H1 (cell line): ENCODE data around the gene NLRC5. TPM values are rescaled to one million over a fixed set of nuclear protein-coding genes. Genes with fewer than 3 reads are reported as not detected.
A peak's percentile ranks its signal among the peaks of the same experiment; 100 is the strongest.

Experiments used
- CTCF ChIA-PET: fragments of 300-600 bp; sonication (Branson Sonifier 250); formaldehyde crosslinking; loops from one replicate; lab custom pipeline; 2021; ENCODE audit not compliant: partially characterized antibody; lab: Charles Lee
- POLR2A ChIA-PET: fragments of 300-600 bp; sonication (Branson Sonifier 250); formaldehyde crosslinking; loops from one replicate; lab custom pipeline; 2021; ENCODE audit warnings: inconsistent platforms; ENCODE audit not compliant: partially characterized antibody; lab: Charles Lee
- DNase-seq, 2 experiments: peaks; one replicate each; pipeline versions ENCODE4 v3.0.0 to v3.0.0-alpha.2; 2010 to 2022; ENCODE audit warnings: low spot score in 2 of 2, low read depth in 1 of 2, mixed read lengths in 1 of 2
- FAIRE-seq: peaks from 2 replicates; lab custom pipeline; 2011; peaks lifted over from hg19 to GRCh38; lab: Jason Lieb, UNC
- H2AFZ ChIP-seq: 2 replicates; pipeline ENCODE4 v1.8.1; 2012; ENCODE audit warnings: low read length, inconsistent platforms
- H2AK5ac ChIP-seq: 2 replicates; pipeline ENCODE4 v1.6.1; 2013; ENCODE audit warnings: low read depth, low read length
- H2BK120ac ChIP-seq: replicated peaks from 2 replicates; pipeline ENCODE3; 2013; ENCODE audit warnings: low read depth, low read length, inconsistent platforms
- H2BK12ac ChIP-seq: 2 replicates; pipeline ENCODE4 v1.6.1; 2013; ENCODE audit warnings: low read depth, low read length
- H2BK15ac ChIP-seq: 2 replicates; pipeline ENCODE4 v1.6.1; 2013; ENCODE audit warnings: low read length
- H2BK20ac ChIP-seq: 2 replicates; pipeline ENCODE4 v1.6.1; 2013; ENCODE audit warnings: low read length
- H2BK5ac ChIP-seq: 2 replicates; pipeline ENCODE4 v1.6.1; 2013; ENCODE audit warnings: low read depth, low read length
- H3K14ac ChIP-seq: 2 replicates; pipeline ENCODE4 v1.6.1; 2013; ENCODE audit warnings: inconsistent platforms; ENCODE audit not compliant: insufficient read length
- H3K18ac ChIP-seq: 2 replicates; pipeline ENCODE4 v1.6.1; 2013; ENCODE audit warnings: low read length; ENCODE audit errors: extremely low read depth
- H3K23ac ChIP-seq: 2 replicates; pipeline ENCODE4 v1.6.1; 2013; ENCODE audit warnings: inconsistent platforms; ENCODE audit not compliant: insufficient read length
- H3K23me2 ChIP-seq: 2 replicates; pipeline ENCODE4 v1.6.1; 2013; ENCODE audit warnings: low read depth, low read length
- H3K27ac ChIP-seq: 2 replicates; pipeline ENCODE4 v1.6.1; 2011; ENCODE audit warnings: low read depth, low read length, inconsistent platforms
- H3K27me3 ChIP-seq, 4 experiments: replicated peaks in 1 of 4; 1 replicate in 1 of 4; 2 replicates in 3 of 4; pipeline versions ENCODE4 v1.6.1 to v1.8.1; 2011 to 2013; ENCODE audit warnings: low read length in 3 of 4, mild to moderate bottlenecking in 3 of 4, inconsistent platforms in 2 of 4, mixed read lengths in 2 of 4, moderate library complexity in 1 of 4; ENCODE audit not compliant: control insufficient read depth in 3 of 4, insufficient read depth in 3 of 4; ENCODE audit errors: extremely low read depth in 1 of 4
- H3K36me3 ChIP-seq, 4 experiments: 2 replicates each; pipeline versions ENCODE4 v1.6.1 to v1.8.1; 2011 to 2013; ENCODE audit warnings: mild to moderate bottlenecking in 4 of 4, low read length in 3 of 4, moderate library complexity in 2 of 4, control low read depth in 1 of 4, inconsistent platforms in 1 of 4; ENCODE audit not compliant: insufficient read depth in 4 of 4, control insufficient read depth in 2 of 4
- H3K4ac ChIP-seq: replicated peaks from 2 replicates; pipeline ENCODE3; 2013; ENCODE audit warnings: low read length, low read depth, mixed read lengths, inconsistent platforms; ENCODE audit not compliant: insufficient read length
- H3K4me1 ChIP-seq, 4 experiments: replicated peaks in 1 of 4; 1 replicate in 1 of 4; 2 replicates in 3 of 4; pipeline versions ENCODE4 v1.6.1 to v1.8.1; 2011 to 2013; ENCODE audit warnings: low read length in 3 of 4, inconsistent platforms in 2 of 4, mixed read lengths in 1 of 4; ENCODE audit not compliant: insufficient read depth in 4 of 4, control insufficient read depth in 3 of 4
- H3K4me2 ChIP-seq, 2 experiments: 2 replicates each; pipeline versions ENCODE4 v1.6.1 to v1.8.1; 2011 to 2013; ENCODE audit warnings: low read depth in 2 of 2, low read length in 2 of 2, control low read depth in 1 of 2, inconsistent platforms in 1 of 2, mild to moderate bottlenecking in 1 of 2; ENCODE audit not compliant: insufficient read depth in 1 of 2
- H3K4me3 ChIP-seq, 4 experiments: fragments of 200-600, 300-600 bp in 1 of 4; sonication (generic), shearing (Covaris generic), sonication (Bioruptor Twin) in 1 of 4; 2 replicates each; pipeline versions ENCODE4 v1.5.1 to v1.8.1; 2011 to 2016; ENCODE audit warnings: low read length in 4 of 4, low read depth in 3 of 4, control low read depth in 2 of 4, inconsistent platforms in 2 of 4, mild to moderate bottlenecking in 2 of 4, mixed read lengths in 1 of 4, moderate library complexity in 1 of 4; ENCODE audit not compliant: insufficient read depth in 2 of 4; ENCODE audit errors: extremely low read depth in 1 of 4
- H3K56ac ChIP-seq: replicated peaks from 2 replicates; pipeline ENCODE3; 2013; ENCODE audit warnings: low read depth, mild to moderate bottlenecking, mixed read lengths, low read length, inconsistent platforms; ENCODE audit not compliant: insufficient read length
- H3K79me1 ChIP-seq: 2 replicates; pipeline ENCODE4 v1.6.1; 2013; ENCODE audit warnings: low read depth, low read length, control low read depth
- H3K79me2 ChIP-seq, 2 experiments: 2 replicates each; pipeline versions ENCODE4 v1.6.1 to v1.8.1; 2012 to 2013; ENCODE audit warnings: low read length in 2 of 2, mild to moderate bottlenecking in 2 of 2, inconsistent platforms in 1 of 2; ENCODE audit not compliant: insufficient read depth in 2 of 2, control insufficient read depth in 1 of 2
- H3K9ac ChIP-seq, 4 experiments: replicated peaks in 1 of 4; 1 replicate in 1 of 4; 2 replicates in 3 of 4; pipeline versions ENCODE4 v1.6.1 to v1.8.1; 2011 to 2013; ENCODE audit warnings: low read depth in 3 of 4, low read length in 3 of 4, control low read depth in 2 of 4, mild to moderate bottlenecking in 2 of 4, moderate library complexity in 2 of 4, inconsistent platforms in 1 of 4; ENCODE audit errors: extremely low read depth in 1 of 4
- H3K9me3 ChIP-seq, 2 experiments: 2 replicates each; pipeline versions ENCODE4 v1.6.1 to v1.8.1; 2012 to 2013; ENCODE audit warnings: mild to moderate bottlenecking in 2 of 2, moderate library complexity in 2 of 2, control low read depth in 1 of 2, inconsistent platforms in 1 of 2, low read depth in 1 of 2, low read length in 1 of 2, mixed read lengths in 1 of 2; ENCODE audit not compliant: insufficient read depth in 2 of 2
- H4K20me1 ChIP-seq, 2 experiments: replicated peaks in 1 of 2; 2 replicates each; pipeline versions ENCODE3 to v1.8.1; 2011 to 2013; ENCODE audit warnings: inconsistent platforms in 2 of 2, low read length in 2 of 2, mild to moderate bottlenecking in 1 of 2; ENCODE audit not compliant: insufficient read depth in 2 of 2, control insufficient read depth in 1 of 2
- H4K5ac ChIP-seq: 2 replicates; pipeline ENCODE4 v1.6.1; 2013; ENCODE audit warnings: low read length, low read depth, mixed read lengths, inconsistent platforms; ENCODE audit not compliant: insufficient read length
- H4K8ac ChIP-seq: 2 replicates; pipeline ENCODE4 v1.8.0; 2013; ENCODE audit warnings: mild to moderate bottlenecking, moderate library complexity, low read length, inconsistent platforms; ENCODE audit not compliant: insufficient read depth; ENCODE audit errors: extremely low read depth
- H4K91ac ChIP-seq: replicated peaks from 2 replicates; pipeline ENCODE3; 2013; ENCODE audit warnings: low read length, mixed read lengths, inconsistent platforms; ENCODE audit not compliant: insufficient read length
- ATF2 ChIP-seq: IDR thresholded peaks from 2 replicates; pipeline ENCODE4 v1.6.1; 2012; ENCODE audit warnings: low read length, inconsistent platforms
- ATF3 ChIP-seq: IDR thresholded peaks from 2 replicates; pipeline ENCODE4 v1.6.1; 2011; ENCODE audit warnings: low read depth, mild to moderate bottlenecking, low read length; ENCODE audit not compliant: insufficient read depth
- CBX5 ChIP-seq: fragments of 300-800, 300-1000 bp; sonication (generic); IDR thresholded peaks from 2 replicates; pipeline ENCODE4 v1.7.1; 2016; ENCODE audit warnings: antibody characterized with exemption, low read length, low read depth
- CTBP2 ChIP-seq: IDR thresholded peaks from 2 replicates; pipeline ENCODE4 v1.7.0; 2011; ENCODE audit warnings: borderline replicate concordance, mild to moderate bottlenecking, moderate library complexity, mixed read lengths, low read length; ENCODE audit not compliant: insufficient read depth, insufficient read length
- KDM4A ChIP-seq: IDR thresholded peaks from one replicate; pipeline ENCODE4 v1.7.1; 2012; ENCODE audit warnings: low read depth, mild to moderate bottlenecking, moderate library complexity, low read length, inconsistent platforms; ENCODE audit not compliant: severe bottlenecking
- RAD21 ChIP-seq, 2 experiments: IDR thresholded peaks in 1 of 2; conservative IDR thresholded peaks in 1 of 2; 2 replicates each; pipeline ENCODE4 v1.6.1; 2011; ENCODE audit warnings: low read depth in 2 of 2, low read length in 2 of 2, improper control_type of control experiment in 1 of 2, inconsistent platforms in 1 of 2, mild to moderate bottlenecking in 1 of 2, moderate library complexity in 1 of 2
- RBBP5 ChIP-seq: IDR thresholded peaks from 2 replicates; pipeline ENCODE4 v1.7.1; 2012; ENCODE audit warnings: low read depth, mild to moderate bottlenecking, inconsistent platforms, low read length, moderate library complexity, borderline replicate concordance
- WGBS, 2 experiments: shearing (Covaris generic) in 1 of 2; methylation state at CpG; one replicate each; pipeline versions ENCODE4 v1.1.6 to v1.1.7; 2013 to 2015; ENCODE audit warnings: low lambda C conversion rate in 2 of 2, mixed read lengths in 2 of 2, inconsistent platforms in 1 of 2, low coverage in 1 of 2, missing lambda C conversion rate in 1 of 2; ENCODE audit not compliant: insufficient replicate concordance in 2 of 2, insufficient coverage in 1 of 2, insufficient read length in 1 of 2; ENCODE audit errors: extremely low coverage in 1 of 2, missing lambda C conversion rate in 1 of 2; 5-methylcytosine and 5-hydroxymethylcytosine counted together
- polyA plus RNA-seq, 7 experiments: library from polyadenylated mRNA; depleted of rRNA in 3 of 7; stranded (reverse) in 5 of 7; unstranded in 2 of 7; fragments of >200 nt in 5 of 7; fragments of 200-250 nt in 2 of 7; gene quantifications; 1 replicate in 5 of 7; 2 replicates in 1 of 7; 4 replicates in 1 of 7; pipeline versions ENCODE4 v1.2.1 to v1.2.3, GENCODE V29; 2011 to 2013; ENCODE audit warnings: missing spikeins in 2 of 7, mixed read lengths in 2 of 7
- total RNA-seq: library from RNA; stranded (reverse); fragmentation: NEBNext Ultra II Directional; extraction: Animal tissue kit (Norgen Biotek cat#: 25700); gene quantifications from 2 replicates; pipeline ENCODE4 v1.2.1, GENCODE V29; 2021

Gene NLRC5
- total and polyA plus RNA-seq, 2 of the 8 experiments (the other 6 are each of a cell fraction or from before 2014, with no cell fraction given) = 2.2 to 3.2 TPM

- WGBS, 2 experiments = 83% methylated on average over 6 of the region's 6 CpGs; no CpG with 5 or more reads in 1 of the 2 experiments
- TF ChIP-seq ATF2 (no peak), CTBP2 (no peak), CBX5 (no peak), RBBP5 (no peak), KDM4A (no peak), ATF3 (no peak), RAD21 (IDR thresholded peaks at IDR 0.05 in 1 of 2, conservative IDR thresholded peaks at IDR 0.05 in 1 of 2; ENCODE audit: low read depth in 2 of 2, low read length in 2 of 2) (no peak)
Observed at GRCh38 chr16:56988161-56988947, 1.0 kb upstream of the NLRC5 start.

More at GRCh38 chr16:56988161-56988947, 1.0 kb upstream of the NLRC5 start:
- Histone ChIP-seq H2AK5ac (no peak overlapping the region), H3K27ac (no peak overlapping the region), H4K5ac (no peak overlapping the region), H2BK20ac (no peak overlapping the region; the same call in 1 of the 2 replicates), H2BK120ac (no peak overlapping the region), H3K9me3 (no peaks in the 10 kb centered on the region), H4K8ac (no peak overlapping the region; the same call in 1 of the 2 replicates), H2BK15ac (0 out of 2 replicates have a peak overlapping the region, but pooled peaks have one; percentile 2), H3K27me3 (peaks cover 0 to 33% (median 24%) of the 10 kb centered on the region in 4 experiments; a peak in 6 of 7 replicates), H3K9ac (no peak overlapping the region), H2BK12ac (peak overlapping the region; percentile 5; the same call in 1 of the 2 replicates), H2AFZ (peak overlapping the region; percentile 94; the same call in 1 of the 2 replicates), H4K20me1 (no peaks in the 10 kb centered on the region), H3K79me1 (no peaks in the 10 kb centered on the region), H3K79me2 (no peaks in the 10 kb centered on the region), H3K23me2 (peaks cover 8% of the 10 kb centered on the region; the same call in 1 of the 2 replicates), H4K91ac (peak overlapping the region; percentile 51), H3K4me3 (peak overlapping the region; percentile 43 to 78 (median 56); a peak in 5 of 8 replicates), H3K23ac (no peak overlapping the region), H3K36me3 (no peaks in the 10 kb centered on the region), H3K56ac (no peak overlapping the region), H3K18ac (no peak overlapping the region; the same call in 1 of the 2 replicates), H2BK5ac (no peak overlapping the region), H3K4me1 (peaks cover 0 to 5% (median 3%) of the 10 kb centered on the region in 4 experiments; a peak in 3 of 7 replicates), H3K4ac (no peak overlapping the region), H3K4me2 (peak overlapping the region; percentile 76 to 93), H3K14ac (no peak overlapping the region)
- no peak for DNase-seq
- no peak for FAIRE-seq
- ChIA-PET POLR2A (interaction anchor here (0.5 kb wide), 1 partner anchor 260 kb away, joined by 3 read pairs; no protein-coding TSS in a partner anchor), CTCF (interaction anchor here (0.7 to 2.7 kb wide), 4 partner anchors 11 to 23 kb away, joined by 3 to 13 read pairs (median 4); no protein-coding TSS in a partner anchor)
